GM10847 (cell line): ENCODE measurements around the gene OGN.

Experiments
- POLR2A ChIP-seq: IDR thresholded peaks from 2 replicates; pipeline ENCODE4 v1.6.1; 2011; ENCODE audit not compliant: insufficient read length; ENCODE audit errors: extremely low read depth

Gene OGN

GRCh38 chr9:92422611-92423338 is 18.4 kb upstream of the OGN start:
- TF ChIP-seq POLR2A: no peak

DNA sequence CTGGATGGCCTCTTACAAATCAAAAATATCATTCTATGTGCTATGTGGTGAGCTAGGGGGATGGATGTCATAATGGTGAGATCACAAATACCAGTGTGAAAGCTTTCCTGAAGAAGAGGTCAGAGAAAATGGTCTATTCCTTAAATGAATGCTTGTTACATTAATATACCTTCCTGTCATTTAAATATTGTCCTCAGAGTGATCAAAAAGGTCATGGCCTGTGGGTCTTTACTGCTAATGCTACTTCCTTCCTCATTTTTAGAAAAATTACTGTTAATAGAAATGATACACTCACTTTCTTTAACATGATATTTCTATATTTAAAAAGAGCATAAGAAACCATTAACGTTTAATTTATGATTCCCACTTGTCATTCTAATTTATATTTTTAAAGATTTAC is 10.2 kb upstream of the OGN start:
- TF ChIP-seq POLR2A: no peak

DNA sequence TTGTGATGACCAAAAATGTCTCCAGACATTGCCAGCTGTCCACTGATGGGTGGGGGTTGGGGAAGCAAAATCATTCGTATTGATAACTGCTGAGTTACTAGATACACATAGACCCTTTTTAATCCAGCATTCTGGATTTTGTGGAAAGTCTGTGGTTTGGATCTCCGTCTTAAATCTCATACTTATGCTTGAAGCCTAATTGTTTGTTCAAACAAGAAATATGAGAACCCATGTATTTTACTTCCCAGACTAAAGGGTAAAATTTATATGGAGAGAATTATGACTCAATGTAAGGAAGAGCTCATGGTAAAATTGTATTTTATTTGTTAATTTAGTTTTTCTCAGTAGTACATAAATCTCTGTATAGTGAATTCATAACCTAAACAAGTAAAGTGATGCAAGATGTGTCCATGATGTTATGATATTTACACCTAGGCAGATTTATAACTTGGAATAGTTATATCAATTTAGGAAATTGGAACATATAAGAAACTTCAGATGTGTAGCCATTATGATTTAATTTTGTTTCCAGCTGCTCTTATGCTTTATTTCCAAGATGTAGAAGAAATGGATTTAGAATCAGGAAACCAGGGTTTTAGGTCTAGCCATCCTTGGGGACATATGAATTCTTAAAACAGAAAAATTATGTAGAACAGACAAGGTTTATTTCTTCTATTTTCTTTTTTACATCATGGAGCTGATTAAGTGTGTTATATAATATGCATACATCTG is 4.5 kb upstream of the OGN start:
- TF ChIP-seq POLR2A: no peak

- no peak for TF ChIP-seq POLR2A
These were observed 3.4 kb upstream of the OGN start for GRCh38 chr9:92407818-92408217.

GRCh38 chr9:92406477-92406876 is 2.1 kb upstream of the OGN start:
- no peak for TF ChIP-seq POLR2A

- no peak for TF ChIP-seq POLR2A
These were observed 1.4 kb upstream of the OGN start for GRCh38 chr9:92405818-92406217.

GRCh38 chr9:92402826-92403745 is 1.3 kb downstream of the OGN start:
- TF ChIP-seq POLR2A: no peak

- TF ChIP-seq POLR2A: no peak
These were observed 2.0 kb downstream of the OGN start for GRCh38 chr9:92402360-92402759.

- no peak for TF ChIP-seq POLR2A
These were observed 6.5 kb downstream of the OGN start for GRCh38 chr9:92397853-92398252.

GRCh38 chr9:92395617-92396016 is 8.8 kb downstream of the OGN start:
- no peak for TF ChIP-seq POLR2A

DNA sequence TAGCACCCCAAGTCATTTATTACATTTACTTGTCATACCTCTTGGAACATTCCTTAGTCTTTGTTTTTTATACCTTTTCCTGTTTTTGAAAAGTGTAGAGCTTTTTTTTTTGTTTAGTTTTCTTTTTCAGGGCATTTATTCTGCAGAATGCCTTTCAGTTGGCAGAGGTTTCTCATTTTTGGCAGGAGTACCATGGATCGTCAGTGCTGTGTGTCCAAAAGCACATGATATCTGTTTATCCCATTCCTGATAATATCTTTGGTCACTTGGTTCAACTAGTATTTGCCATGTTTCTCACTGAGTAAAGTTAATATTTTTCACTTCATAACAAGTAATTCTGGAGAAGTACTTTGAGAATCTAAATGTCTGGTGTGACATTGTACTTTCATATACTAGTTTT is 10.7 kb downstream of the OGN start:
- TF ChIP-seq POLR2A: no peak

DNA sequence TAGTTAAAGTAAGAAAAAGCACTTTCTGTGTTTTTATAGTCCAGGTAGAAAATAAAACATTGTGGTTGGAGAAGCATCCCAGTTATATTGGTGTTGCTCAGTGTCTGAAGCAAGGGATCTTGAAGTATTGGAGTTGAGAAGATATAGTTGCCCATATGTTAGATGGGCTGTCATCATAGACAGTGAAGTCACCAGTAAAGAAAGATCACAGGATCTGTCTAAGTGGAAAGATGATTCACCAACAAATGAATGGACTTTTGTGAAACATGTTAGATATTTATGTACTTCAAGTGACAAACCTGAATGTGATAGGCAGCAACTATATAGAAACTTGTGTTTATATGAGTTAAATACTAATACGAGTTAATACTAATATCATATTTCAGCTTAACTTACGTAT is 11.7 kb downstream of the OGN start:
- no peak for TF ChIP-seq POLR2A

GRCh38 chr9:92385953-92386352 is 18.4 kb downstream of the OGN start:
- TF ChIP-seq POLR2A: no peak

- TF ChIP-seq POLR2A: no peak
These were observed 18.9 kb downstream of the OGN start for GRCh38 chr9:92385477-92385876.

GRCh38 chr9:92385001-92385400 is 19.4 kb downstream of the OGN start:
- TF ChIP-seq POLR2A: no peak

DNA sequence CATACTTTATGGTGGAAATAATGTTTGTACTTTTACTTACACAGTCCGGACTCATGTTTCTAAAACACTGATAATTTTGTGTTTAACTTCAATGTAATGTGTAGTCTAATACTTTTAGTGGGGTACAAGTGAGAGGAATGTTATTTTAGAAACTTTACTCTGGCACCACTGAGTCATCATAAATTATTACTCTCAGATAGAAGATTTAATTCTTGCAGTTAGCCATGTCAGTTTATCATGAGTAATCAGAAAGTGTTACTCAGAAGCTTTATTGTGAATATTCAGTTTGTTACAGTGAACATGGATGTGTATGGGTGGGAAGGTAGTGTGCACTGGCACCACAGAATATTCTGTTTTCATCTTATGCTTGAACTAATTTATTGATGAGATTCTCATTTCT is 20.0 kb downstream of the OGN start:
- TF ChIP-seq POLR2A: no peak
